Measurements from ENCODE around the gene CDK19.
"Not testable (repeated sequence)": the region's sequence is repeated elsewhere in the genome, so short reads cannot be mapped to it uniquely, and the experiment has no call there.

Gene CDK19

DNA sequence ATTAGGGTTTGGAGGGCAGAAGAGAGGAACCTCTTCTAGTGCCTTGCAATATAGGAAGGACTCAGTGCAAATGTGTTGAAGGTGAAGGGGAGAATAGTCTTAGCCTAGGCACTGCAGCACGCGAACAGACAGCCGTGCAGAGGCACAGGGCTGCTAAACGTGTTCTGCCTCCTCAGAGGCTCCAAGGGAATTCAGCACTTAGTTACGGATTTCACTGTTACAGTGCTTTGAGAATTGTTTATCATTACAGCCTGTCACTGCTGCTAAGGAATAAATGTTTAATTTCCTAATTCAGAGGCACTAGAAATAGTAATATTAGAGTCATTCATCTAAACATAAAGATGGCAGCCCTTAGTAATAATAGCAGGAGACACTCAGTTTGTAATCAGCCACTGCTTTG lies 222.5 kb downstream of the CDK19 start:
- no peak for DNase-seq (ENCODE audit: low read depth in 2 of 3, low spot score in 2 of 3)

DNA sequence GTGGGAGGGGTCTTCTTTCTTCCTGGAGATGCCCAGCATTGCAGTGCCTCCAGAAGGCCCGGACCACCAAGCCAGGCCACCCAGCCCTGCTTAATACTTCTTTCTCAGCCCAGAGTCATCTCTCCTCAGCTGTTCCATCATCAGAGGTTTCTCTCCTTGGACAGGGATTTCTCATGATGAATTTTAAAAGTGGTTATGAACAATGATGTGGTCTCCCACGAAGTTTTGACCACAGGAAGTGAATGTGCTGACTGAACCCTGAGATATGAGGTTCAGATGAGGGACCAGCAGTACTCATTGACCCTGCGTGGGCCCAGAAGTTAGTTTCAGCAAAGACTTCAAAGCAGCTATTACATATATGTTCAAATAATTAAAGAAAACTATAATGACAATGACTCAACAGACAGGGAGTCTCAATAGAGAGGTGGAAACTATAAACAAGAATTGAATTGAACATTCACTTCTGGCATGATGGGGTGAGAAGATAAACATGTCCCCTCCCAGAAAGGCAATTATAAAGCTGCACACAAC lies 224.4 kb downstream of the CDK19 start:
- DNase-seq (ENCODE audit: low read depth in 2 of 3, low spot score in 2 of 3), result no peak

DNA sequence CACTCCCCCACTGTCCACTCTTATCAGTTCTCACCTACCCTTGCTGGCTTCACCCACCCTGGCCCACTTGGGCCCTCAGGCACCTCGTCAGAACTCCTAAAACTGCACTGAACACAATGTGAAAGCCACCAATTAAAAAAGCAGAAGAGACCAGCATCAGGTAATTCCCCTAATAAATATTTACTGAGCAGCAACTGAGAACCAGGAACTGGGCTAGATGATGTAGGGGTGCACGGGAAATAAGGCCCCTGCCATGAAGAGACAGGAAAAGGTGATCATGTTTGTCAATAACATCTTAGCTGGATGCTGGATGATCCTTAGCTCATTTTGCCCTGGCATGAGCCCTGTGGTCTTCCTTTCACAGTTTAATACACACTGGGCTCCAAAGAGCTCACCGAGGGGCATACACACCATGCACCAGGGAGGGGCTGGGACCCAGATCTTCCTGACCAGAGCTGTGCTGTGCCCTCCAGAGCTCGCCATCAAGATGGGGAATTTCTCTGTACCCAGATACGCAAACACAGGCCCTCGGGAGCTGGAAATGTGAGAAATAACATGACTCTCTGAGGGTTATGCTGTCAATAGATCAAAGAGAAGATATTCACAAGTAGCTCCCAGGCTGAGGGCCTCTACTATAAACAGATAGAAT lies 225.3 kb downstream of the CDK19 start:
- DNase-seq (ENCODE audit: low read depth in 2 of 3, low spot score in 2 of 3), result no peak

DNA sequence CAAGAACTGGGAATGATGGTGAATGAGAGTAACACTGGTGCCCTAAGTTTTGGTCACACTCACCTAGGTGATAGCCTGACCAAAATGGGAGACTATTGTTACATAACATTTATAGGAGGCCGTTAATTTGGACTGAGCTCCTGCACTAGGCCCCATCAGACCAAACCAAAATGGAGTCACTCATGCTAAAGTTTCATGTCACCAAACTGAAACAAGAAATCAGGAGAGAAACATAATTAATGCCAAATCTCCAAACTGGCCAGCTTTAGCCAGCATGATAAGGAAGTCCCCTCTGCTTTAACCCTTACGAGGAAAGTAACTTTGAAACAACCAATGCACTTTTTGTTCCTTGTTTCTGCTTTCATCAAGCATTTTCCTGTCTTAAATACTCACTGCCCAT lies 227.9 kb downstream of the CDK19 start:
- DNase-seq (ENCODE audit: low read depth in 2 of 3, low spot score in 2 of 3), result no peak

DNA sequence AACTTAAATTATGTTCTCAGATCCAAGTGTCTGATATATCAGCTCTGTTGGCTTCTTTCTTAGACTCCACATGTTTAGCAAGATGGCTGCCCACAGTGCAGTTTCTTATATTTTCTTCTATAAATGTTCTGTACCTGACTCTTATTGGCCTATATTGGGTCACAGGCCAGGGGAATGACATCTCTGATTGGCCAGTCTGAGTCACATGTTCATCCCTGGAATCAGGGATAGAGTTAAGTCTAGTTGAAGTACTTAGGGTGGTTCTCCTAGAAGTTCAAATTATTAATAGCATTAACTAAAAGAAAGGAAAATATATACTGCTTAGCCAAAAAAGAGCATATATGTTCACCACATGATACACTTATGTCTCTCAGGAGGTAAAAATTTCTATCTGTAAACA lies 233.6 kb downstream of the CDK19 start:
- no peak for DNase-seq (ENCODE audit: low read depth in 2 of 3, low spot score in 2 of 3)

- DNase-seq (ENCODE audit: low read depth in 2 of 3, low spot score in 2 of 3), result not testable (repeated sequence)
Measured at GRCh38 chr6:110577596-110578167, 237.6 kb downstream of the CDK19 start.

GRCh38 chr6:110575925-110576463 lies 239.3 kb downstream of the CDK19 start:
- no peak for DNase-seq (ENCODE audit: low read depth in 2 of 3, low spot score in 2 of 3)

DNA sequence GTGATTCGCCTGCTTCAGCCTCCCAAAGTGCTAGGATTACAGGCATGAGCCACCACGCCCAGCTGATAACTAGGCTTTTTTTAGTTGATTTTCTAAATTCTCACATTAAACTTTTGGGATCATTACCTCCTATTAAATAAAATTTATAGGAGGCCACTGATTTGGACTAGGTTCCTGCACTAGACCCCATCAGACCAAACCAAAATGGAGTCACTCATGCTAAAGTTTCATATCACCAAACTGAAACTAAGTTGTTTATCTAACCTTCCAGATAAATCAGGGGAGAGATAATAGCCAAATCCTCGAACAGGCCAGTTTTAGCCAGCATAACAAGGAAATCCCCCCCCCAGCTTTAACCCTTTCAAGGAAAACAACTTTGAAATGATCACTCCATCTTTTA lies 240.5 kb downstream of the CDK19 start:
- DNase-seq (ENCODE audit: low read depth in 2 of 3, low spot score in 2 of 3), result no peak

DNA sequence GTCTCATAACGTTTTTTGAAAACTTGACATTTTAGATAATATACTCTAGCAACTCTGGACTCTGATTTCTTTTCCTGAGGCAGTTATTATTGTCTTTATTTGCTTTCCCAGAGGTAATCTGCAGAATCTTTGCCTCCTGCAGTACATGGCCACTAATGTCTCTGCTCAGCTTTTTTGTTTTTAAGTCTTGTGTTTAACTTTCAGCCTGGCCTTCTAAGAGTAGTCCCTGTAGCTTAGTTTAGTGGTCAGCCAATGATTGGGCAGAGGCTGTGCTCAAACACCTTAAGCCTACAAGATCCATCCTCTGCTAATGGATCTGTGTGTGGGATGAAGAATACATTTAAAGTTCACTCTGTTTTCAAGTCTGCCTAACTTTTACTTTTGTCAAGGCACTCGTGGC lies 241.7 kb downstream of the CDK19 start:
- DNase-seq (ENCODE audit: low read depth in 2 of 3, low spot score in 2 of 3), result no peak

- DNase-seq (ENCODE audit: low read depth in 2 of 3, low spot score in 2 of 3), result no peak
Measured at GRCh38 chr6:110573136-110573535, 242.1 kb downstream of the CDK19 start.

DNA sequence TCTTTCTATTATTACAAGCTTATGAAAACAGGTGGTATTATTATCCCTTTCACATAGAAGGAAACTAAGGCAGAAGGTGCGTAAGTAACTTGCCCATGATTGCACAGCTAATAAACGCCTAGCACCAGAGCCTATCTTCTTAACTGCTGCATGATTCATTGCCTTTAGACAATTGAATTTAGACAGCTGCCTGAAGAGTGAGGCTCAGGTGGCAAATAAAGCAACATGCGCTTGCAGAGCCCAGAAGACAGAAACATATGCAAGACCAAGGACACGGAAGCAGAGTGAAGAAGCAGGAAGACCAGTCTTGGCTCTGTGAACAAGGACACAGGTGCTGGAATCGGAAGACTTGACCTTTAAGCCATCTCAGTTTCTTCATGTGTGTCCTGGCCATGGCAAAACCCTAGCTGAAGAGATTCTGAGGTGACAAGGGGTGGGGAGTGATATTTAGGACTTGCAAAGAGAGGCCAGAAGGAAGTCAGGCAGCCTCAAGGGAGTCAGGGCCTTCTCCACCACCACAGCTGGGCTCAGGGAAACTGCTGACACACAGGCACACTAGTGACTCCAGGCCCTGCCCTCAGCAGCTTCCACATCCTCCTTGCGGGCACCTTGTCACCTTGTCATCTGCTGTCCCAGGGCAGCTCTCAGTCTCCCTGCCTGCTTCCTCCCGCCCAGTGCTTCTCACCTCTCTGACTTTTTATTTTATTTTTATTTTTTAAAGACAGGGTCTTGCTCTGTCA lies 247.1 kb downstream of the CDK19 start:
- DNase-seq (ENCODE audit: low read depth in 2 of 3, low spot score in 2 of 3), result no peak

- no peak for DNase-seq (ENCODE audit: low read depth in 2 of 3, low spot score in 2 of 3)
Measured at GRCh38 chr6:110566346-110567125, 248.7 kb downstream of the CDK19 start.

DNA sequence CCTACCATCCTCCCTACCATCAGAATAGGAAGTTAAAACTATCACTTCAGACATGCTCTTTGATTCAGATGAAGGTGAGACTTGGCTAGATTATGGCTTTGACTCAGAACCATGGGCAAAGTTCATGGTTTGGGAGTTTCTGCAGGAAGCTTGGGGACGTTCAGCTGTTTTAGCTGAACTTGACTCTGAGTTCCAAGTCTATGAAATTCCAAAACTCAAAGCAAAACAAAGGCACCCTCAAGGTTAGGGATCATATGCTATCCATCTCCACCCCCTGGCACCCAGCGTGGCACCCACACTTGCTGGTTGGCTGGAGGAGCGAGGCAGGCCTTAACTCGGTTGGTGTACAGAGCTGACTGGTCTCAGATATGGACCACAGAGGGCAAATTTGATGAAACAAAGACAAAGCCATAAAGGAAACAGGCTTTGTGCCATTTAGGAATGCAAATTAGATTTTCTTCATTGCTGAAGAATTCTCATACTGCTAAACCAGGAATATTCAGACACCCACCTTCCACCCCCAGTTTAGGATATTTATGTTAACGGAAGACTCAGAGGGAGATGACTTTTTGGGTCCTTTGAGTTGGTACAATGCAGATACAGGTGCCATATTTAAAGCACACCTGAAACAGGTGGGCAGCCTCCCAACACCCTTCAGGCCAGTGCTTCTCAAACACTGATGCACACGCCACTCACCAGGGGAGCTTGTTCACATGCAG lies 250.4 kb downstream of the CDK19 start:
- DNase-seq (ENCODE audit: low read depth in 2 of 3, low spot score in 2 of 3), result no peak

DNA sequence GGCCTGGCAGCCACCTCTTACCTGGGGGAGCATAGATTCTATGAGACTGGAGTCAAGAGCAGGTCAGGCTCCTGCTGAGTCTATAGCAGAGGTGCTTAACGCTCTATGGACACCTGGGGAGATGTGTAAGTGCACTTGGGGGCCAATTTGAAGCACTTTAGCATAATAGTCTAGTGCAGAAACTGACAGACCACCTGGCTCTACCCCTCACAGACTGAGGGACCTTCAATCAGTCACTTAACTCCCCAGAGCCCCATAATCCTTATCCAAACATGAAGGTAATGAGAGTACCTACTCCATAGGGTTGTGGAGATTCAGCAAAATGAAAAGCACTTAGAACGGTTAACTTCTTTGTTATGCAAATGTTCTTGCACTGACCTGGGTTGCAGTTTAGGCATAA lies 251.6 kb downstream of the CDK19 start:
- no peak for DNase-seq (ENCODE audit: low read depth in 2 of 3, low spot score in 2 of 3)

GRCh38 chr6:110562316-110562915 lies 252.9 kb downstream of the CDK19 start:
- no peak for DNase-seq (ENCODE audit: low read depth in 2 of 3, low spot score in 2 of 3)

- DNase-seq (ENCODE audit: low read depth in 2 of 3, low spot score in 2 of 3), result no peak
Measured at GRCh38 chr6:110561696-110562095, 253.6 kb downstream of the CDK19 start.

DNA sequence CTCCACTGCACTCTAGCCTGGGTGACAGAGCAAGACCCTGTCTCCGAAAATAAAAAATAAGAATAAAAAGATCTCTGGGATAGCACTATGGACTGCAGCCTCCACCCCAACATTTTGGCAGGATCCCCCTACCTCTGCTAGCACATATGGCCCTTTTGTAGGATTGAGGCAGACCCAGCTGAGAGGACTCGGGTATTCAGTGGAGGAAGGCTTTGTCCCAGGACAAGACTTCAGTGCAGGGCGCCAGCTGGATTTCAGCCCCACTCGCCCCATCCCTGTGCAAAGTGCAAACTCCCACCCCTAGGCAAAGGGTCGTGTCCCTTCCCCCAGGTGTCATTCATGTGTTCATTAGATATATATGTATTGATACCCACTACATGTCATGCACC lies 254.3 kb downstream of the CDK19 start:
- DNase-seq (ENCODE audit: low read depth in 2 of 3, low spot score in 2 of 3), result no peak

DNA sequence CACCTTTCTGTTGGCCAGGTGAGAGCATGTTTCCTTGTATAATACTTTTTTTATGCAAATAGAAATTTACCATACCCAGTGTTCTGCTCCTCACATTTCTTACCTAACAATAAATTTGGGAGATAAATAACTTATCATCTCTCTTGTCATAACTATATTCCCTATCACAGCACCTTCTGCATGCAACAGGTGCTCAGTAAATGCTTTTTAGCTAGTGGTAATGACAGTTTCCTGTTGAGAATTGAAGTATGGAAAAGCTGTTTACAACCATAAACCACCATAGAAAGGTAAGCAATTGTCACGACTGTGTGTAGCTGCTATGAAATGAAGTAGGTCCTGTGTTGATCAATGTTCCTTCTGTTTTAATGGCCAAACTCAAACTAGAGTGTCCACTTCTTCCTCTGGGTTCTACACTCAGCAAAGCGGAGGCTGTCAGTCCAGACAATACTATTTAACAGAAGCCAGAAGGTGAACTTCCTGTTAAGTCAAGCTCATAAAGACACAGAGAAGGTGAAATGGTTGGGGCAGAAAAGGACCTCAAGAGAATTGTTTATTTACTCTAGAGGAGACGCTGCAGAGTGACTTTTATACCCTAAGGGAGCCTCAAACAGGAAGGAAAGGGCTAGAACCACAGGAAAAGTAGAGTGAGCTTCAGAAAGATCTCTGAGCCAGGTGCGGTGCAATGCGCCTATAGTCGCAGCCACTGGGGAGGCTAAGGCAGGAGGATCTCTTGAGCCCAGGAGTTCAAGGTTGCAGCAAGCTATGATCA lies 254.8 kb downstream of the CDK19 start:
- DNase-seq (ENCODE audit: low read depth in 2 of 3, low spot score in 2 of 3), result no peak
